Measurements from ENCODE around the gene TTC39B.

The TTC39B gene

GRCh38 chr9:15305470-15305869 lies 1.5 kb downstream of the TTC39B start:
- ChIA-PET POLR2A (no interaction called here), CTCF (interaction anchor here (1.0 to 1.2 kb wide), 2 partner anchors 13 to 74 kb away, joined by 3 to 4 read pairs; no protein-coding TSS in a partner anchor)
- peak overlapping the region; percentile 87 for H3K4me3 ChIP-seq (ENCODE audit: low read depth, low read length)

DNA sequence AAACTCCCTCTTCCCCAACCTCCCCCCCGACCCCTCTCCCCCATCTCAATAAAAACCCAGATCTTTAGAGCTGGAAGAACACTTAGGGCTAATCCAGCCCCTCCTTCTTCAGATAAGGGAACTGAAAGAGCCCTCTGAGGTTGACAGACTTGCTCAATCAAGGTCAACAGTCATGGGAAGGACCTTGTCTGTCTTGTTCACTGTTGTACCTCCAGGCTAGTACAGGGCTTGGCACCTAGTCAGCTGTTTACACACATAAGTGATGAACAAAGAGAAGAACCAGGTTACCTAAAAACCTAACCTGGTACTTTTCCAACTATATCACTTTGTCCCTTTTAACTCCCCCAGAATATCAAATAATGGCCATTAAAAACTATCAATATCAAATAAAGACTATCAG lies 2.4 kb downstream of the TTC39B start:
- TF ChIP-seq CTCF (IDR thresholded peaks at IDR 0.05; ENCODE audit: insufficient read depth, low read length, missing control alignments): no peak
- H3K4me3 ChIP-seq (ENCODE audit: low read depth, low read length): no peak overlapping the region
- POLR2A ChIA-PET: no interaction called here
- CTCF ChIA-PET: interaction anchor here (0.9 to 2.0 kb wide), 5 partner anchors 9 to 80 kb away, joined by 3 to 7 read pairs (median 4); no protein-coding TSS in a partner anchor
- no peak for DNase-seq (ENCODE audit: low read depth, low spot score)

More at GRCh38 chr9:15305470-15305869, 1.5 kb downstream of the TTC39B start:
- no peak for DNase-seq (ENCODE audit: low read depth, low spot score)
- TF ChIP-seq CTCF (IDR thresholded peaks at IDR 0.05; ENCODE audit: insufficient read depth, low read length, missing control alignments): no peak

DNA sequence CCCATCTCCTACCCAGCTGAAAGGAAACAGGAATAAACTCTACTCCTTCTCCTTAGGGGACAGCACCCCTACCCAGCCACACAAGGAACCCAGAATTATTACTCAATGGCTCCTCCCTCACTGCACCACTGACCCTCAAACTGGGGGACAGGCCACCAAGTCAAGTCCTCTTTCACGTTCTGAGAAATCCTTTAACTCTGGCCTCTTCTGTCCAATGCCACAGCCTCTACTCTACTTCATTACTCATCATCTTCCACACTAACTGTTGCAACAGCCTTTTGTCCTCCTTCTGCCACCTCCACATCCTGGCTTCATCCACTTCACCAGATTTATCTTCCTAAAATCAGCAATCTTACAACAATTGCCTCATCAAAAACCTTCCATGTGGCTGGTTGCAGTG lies 6.8 kb downstream of the TTC39B start:
- DNase-seq (ENCODE audit: low read depth, low spot score): no peak
- no peak for TF ChIP-seq CTCF (IDR thresholded peaks at IDR 0.05; ENCODE audit: insufficient read depth, low read length, missing control alignments)
- ChIA-PET CTCF (no interaction called here), POLR2A (no interaction called here)
- no peak overlapping the region for H3K4me3 ChIP-seq (ENCODE audit: low read depth, low read length)

DNA sequence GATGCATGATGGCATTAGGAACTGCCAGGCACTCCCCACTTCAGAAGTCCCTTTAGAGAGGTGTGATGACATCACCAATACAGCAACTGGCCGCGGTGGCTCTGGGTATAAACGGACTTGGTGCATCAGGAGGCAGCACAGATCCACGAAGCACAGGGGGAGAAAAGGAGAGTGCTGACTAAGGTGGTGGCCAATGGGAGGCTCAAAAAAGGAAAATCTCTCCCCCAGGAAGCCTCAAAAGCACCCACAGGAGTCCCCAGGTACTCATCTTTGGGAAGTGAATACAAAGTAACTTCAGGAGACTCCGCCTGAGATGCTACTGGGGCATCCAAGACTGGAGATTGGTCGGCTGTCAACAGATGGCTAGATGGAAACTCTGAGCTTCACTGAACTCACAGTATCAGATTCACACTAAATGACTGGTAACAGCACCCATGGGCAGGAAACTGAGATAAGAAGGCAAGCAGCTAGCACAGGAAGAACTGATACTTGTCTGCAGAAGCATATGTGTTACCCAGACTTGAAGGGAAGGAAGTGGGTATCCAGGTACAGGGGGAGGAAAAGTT lies 7.6 kb downstream of the TTC39B start:
- ChIA-PET CTCF (interaction anchor here (0.8 kb wide), 1 partner anchor 22 kb away, joined by 3 read pairs; no protein-coding TSS in a partner anchor), POLR2A (no interaction called here)
- TF ChIP-seq CTCF (IDR thresholded peaks at IDR 0.05; ENCODE audit: insufficient read depth, low read length, missing control alignments): no peak
- no peak for DNase-seq (ENCODE audit: low read depth, low spot score)
- H3K4me3 ChIP-seq (ENCODE audit: low read depth, low read length): no peak overlapping the region

- POLR2A ChIA-PET: no interaction called here
- H3K4me3 ChIP-seq (ENCODE audit: low read depth, low read length): no peak overlapping the region
- no peak for DNase-seq (ENCODE audit: low read depth, low spot score)
- CTCF ChIA-PET: no interaction called here
- TF ChIP-seq CTCF (IDR thresholded peaks at IDR 0.05; ENCODE audit: insufficient read depth, low read length, missing control alignments): no peak
Observed at GRCh38 chr9:15298362-15298761, 8.7 kb downstream of the TTC39B start.

DNA sequence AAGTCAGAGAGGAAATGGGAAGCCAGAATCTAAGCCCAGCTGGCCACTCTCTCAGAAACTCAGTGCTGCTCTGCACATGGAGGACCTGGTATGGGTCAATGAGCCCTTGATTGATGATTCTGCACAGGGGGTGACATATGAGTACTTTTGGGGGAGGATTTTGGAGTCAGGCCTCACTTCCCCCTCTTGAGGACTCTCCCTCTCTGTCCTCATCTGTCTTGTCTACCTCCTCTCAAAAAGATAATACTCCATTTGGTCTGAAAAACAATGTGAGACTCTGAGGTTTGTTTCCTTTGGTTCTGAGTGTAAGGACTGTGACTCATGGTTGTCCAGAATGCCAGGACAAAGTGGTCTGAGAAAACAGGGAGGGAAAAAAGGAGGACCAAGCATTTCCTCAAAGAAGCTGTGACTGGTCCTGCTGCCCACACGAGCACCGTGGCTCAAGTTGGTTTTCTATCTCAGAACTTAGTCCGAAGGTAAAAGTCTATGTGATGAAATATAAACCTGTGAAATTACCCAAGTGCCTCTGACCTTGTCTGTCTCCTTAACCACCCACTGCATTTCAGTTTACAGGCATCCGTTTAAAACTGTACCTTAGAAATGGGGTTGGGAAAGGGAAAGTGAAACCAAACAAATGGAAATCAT lies 11.1 kb downstream of the TTC39B start:
- CTCF ChIA-PET: interaction anchor here (0.7 to 1.2 kb wide), 3 partner anchors 8 to 18 kb away, joined by 3 to 4 read pairs (median 3); no protein-coding TSS in a partner anchor
- no peak for TF ChIP-seq CTCF (IDR thresholded peaks at IDR 0.05; ENCODE audit: insufficient read depth, low read length, missing control alignments)
- DNase-seq (ENCODE audit: low read depth, low spot score): no peak
- POLR2A ChIA-PET: interaction anchor here (1.0 kb wide), 1 partner anchor 127 kb away, joined by 3 read pairs; the partner anchor contains the start of gene SNAPC3
- H3K4me3 ChIP-seq (ENCODE audit: low read depth, low read length): peak overlapping the region; percentile 39
